Kidney (tissue), 14 donors: ENCODE measurements around the gene NHERF2. TPM values are rescaled to one million over a fixed set of nuclear protein-coding genes. Genes with fewer than 3 reads are reported as not detected.

Experiments
- DNase-seq, 5 donors: peaks; one replicate each; pipeline ENCODE4 v3.0.0-alpha.2; 2013 to 2020
- FAIRE-seq: peaks from 2 replicates; lab custom pipeline; 2012; peaks lifted over from hg19 to GRCh38; lab: Jason Lieb, UNC
- H3K27ac ChIP-seq, 2 donors: one replicate each; pipeline ENCODE4 v1.7.0; 2013; ENCODE audit warnings: low read depth in 2 of 2, low read length in 2 of 2, inconsistent platforms in 1 of 2
- H3K27me3 ChIP-seq: one replicate; pipeline ENCODE4 v1.7.1; 2013; ENCODE audit warnings: low read length, inconsistent platforms; ENCODE audit not compliant: control insufficient read depth, insufficient read depth
- H3K36me3 ChIP-seq, 3 donors: one replicate each; pipeline versions ENCODE4 v1.7.0 to v1.7.1; 2013; ENCODE audit warnings: low read length in 3 of 3, control low read depth in 1 of 3, inconsistent platforms in 1 of 3; ENCODE audit not compliant: insufficient read depth in 3 of 3, control insufficient read depth in 2 of 3
- H3K4me1 ChIP-seq, 3 donors: one replicate each; pipeline versions ENCODE4 v1.7.0 to v1.7.1; 2013; ENCODE audit warnings: low read length in 3 of 3, inconsistent platforms in 1 of 3, low read depth in 1 of 3; ENCODE audit not compliant: control insufficient read depth in 2 of 3, insufficient read depth in 2 of 3
- H3K4me3 ChIP-seq, 3 donors: one replicate each; pipeline versions ENCODE4 v1.7.0 to v1.8.1; 2013; ENCODE audit warnings: low read length in 3 of 3, control low read depth in 1 of 3, inconsistent platforms in 1 of 3
- H3K9ac ChIP-seq, 3 donors: one replicate each; pipeline versions ENCODE4 v1.7.0 to v1.7.1; 2013; ENCODE audit warnings: low read length in 3 of 3, control low read depth in 1 of 3, inconsistent platforms in 1 of 3
- H3K9me3 ChIP-seq, 3 donors: one replicate each; pipeline versions ENCODE4 v1.7.0 to v1.7.1; 2013; ENCODE audit warnings: low read length in 3 of 3, control low read depth in 1 of 3, inconsistent platforms in 1 of 3; ENCODE audit not compliant: control insufficient read depth in 2 of 3, insufficient read depth in 1 of 3
- intact Hi-C: fragments of 100-400 bp; cut with DNase I; formaldehyde crosslinking; loops from one replicate; pipeline ENCODE4 v1.11.1; 2022
- polyA plus RNA-seq: library from polyadenylated mRNA; stranded (reverse); fragments of 350-450 nt; fragmentation: Illumina TruSeq; extraction: RNeasy Lipid Tissue Mini Kit (QIAGEN cat#74804); gene quantifications from one replicate; pipeline ENCODE4 v1.2.3, GENCODE V29; 2014; ENCODE audit warnings: low read depth, low replicate concordance; ENCODE audit not compliant: insufficient read depth
- total RNA-seq: library from RNA; stranded (reverse); fragmentation: NEBNext Ultra II Directional; extraction: Animal tissue kit (Norgen Biotek cat#: 25700); gene quantifications from one replicate; pipeline ENCODE4 v1.2.1, GENCODE V29; 2021
- TF ChIP-seq, protein P1 (sequence below): IDR thresholded peaks from 3 replicates; pipeline ENCODE4 v1.5.1; 2012; ENCODE audit warnings: mild to moderate bottlenecking, moderate library complexity, borderline replicate concordance; ENCODE audit not compliant: insufficient read depth; ENCODE audit errors: extremely low read depth
- donor health status: control.
- donor health status: control.
- donor health status: control.
- donor health status: control.
- donor health status: control.
- donor health status: DM: yes; HTN: yes; CAD: no.
- donor health status: Normal renal cell carcinoma (clear cell type).

NHERF2 gene
- total and polyA plus RNA-seq, 2 donors from 2014 or later = 238 to 405 TPM

DNA sequence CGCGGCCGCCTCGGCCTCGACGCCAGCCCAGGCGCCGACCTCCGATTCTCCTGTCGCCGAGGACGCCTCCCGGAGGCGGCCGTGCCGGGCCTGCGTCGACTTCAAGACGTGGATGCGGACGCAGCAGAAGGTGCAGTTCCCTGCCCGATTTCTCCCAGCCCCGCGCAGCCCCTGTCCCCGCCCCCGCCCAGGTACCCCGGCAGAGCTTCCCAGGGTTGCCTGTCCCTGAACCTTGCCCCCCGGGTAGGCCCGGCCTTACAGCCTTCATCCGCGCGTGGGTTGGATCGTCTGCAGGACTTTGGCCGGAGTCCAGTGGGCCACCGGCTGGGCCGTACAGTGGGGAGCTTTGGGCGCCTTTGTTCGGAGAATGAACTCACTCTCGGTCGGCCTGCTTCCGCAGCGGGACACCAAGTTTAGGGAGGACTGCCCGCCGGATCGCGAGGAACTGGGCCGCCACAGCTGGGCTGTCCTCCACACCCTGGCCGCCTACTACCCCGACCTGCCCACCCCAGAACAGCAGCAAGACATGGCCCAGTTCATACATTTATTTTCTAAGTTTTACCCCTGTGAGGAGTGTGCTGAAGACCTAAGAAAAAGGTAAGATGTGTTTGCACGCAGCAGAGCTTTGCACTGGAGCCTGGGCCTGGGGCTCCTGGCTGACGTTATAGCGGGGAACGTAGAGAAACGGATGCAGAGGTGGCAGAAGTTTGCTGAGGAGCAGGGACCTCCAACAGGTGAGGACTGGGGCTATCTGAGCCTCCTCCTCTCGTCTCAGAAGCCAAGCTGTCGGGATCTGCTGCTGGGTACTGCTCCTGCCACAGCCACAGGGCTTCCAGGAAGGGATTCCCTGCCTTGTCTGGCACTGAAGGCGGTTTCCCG lies 42.1 kb upstream of the NHERF2 start:
- H3K27ac ChIP-seq = peak overlapping the region in 1 of 2 donors; percentile 51
- intact Hi-C loops = no loop called here
- peaks cover 43% of the 10 kb centered on the region for H3K27me3 ChIP-seq
- peak in 3 of 5 donors; percentile 29 to 84 (median 45) for DNase-seq
- H3K9ac ChIP-seq = peak overlapping the region in 2 of 3 donors; percentile 8 to 67
- H3K9me3 ChIP-seq = no peaks in the 10 kb centered on the region
- TF ChIP-seq, protein P1, sequence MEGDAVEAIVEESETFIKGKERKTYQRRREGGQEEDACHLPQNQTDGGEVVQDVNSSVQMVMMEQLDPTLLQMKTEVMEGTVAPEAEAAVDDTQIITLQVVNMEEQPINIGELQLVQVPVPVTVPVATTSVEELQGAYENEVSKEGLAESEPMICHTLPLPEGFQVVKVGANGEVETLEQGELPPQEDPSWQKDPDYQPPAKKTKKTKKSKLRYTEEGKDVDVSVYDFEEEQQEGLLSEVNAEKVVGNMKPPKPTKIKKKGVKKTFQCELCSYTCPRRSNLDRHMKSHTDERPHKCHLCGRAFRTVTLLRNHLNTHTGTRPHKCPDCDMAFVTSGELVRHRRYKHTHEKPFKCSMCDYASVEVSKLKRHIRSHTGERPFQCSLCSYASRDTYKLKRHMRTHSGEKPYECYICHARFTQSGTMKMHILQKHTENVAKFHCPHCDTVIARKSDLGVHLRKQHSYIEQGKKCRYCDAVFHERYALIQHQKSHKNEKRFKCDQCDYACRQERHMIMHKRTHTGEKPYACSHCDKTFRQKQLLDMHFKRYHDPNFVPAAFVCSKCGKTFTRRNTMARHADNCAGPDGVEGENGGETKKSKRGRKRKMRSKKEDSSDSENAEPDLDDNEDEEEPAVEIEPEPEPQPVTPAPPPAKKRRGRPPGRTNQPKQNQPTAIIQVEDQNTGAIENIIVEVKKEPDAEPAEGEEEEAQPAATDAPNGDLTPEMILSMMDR = no peak
- H3K4me3 ChIP-seq = peak overlapping the region; percentile 1 to 67 (median 56)
- H3K4me1 ChIP-seq = peaks cover 0 to 21% (median 8%) of the 10 kb centered on the region in 3 donors
- peaks cover 0 to 12% (median 8%) of the 10 kb centered on the region in 3 donors for H3K36me3 ChIP-seq
- no peak for FAIRE-seq

GRCh38 chr16:1985466-1986150 lies 41.1 kb upstream of the NHERF2 start:
- Histone ChIP-seq H3K36me3 (peaks cover 0 to 12% (median 8%) of the 10 kb centered on the region in 3 donors), H3K27me3 (peaks cover 38% of the 10 kb centered on the region), H3K4me1 (peaks cover 0 to 22% (median 8%) of the 10 kb centered on the region in 3 donors), H3K4me3 (no peak overlapping the region), H3K27ac (no peak overlapping the region), H3K9me3 (no peaks in the 10 kb centered on the region), H3K9ac (peak overlapping the region in 1 of 3 donors; percentile 67)
- TF ChIP-seq, protein P1 = no peak
- DNase-seq (no peak), FAIRE-seq (no peak)
- intact Hi-C loops = no loop called here

- TF ChIP-seq, protein P1 = no peak
- H3K27me3 ChIP-seq = peaks cover 28% of the 10 kb centered on the region
- no peaks in the 10 kb centered on the region for H3K9me3 ChIP-seq
- peaks cover 0 to 12% (median 8%) of the 10 kb centered on the region in 3 donors for H3K36me3 ChIP-seq
- no peak for DNase-seq
- no peak for FAIRE-seq
- no peak overlapping the region for H3K9ac ChIP-seq
- no peak overlapping the region for H3K27ac ChIP-seq
- peaks cover 0 to 29% (median 8%) of the 10 kb centered on the region in 3 donors for H3K4me1 ChIP-seq
- intact Hi-C loops = no loop called here
- no peak overlapping the region for H3K4me3 ChIP-seq
These were observed 39.5 kb upstream of the NHERF2 start for GRCh38 chr16:1987198-1987597.
